ENCODE data around the gene NAA20. TPM values are rescaled to one million over a fixed set of nuclear protein-coding genes. Genes with fewer than 3 reads are reported as not detected.

The NAA20 gene
- total and polyA plus RNA-seq, 2 of the 13 experiments (the other 11 are each of a cell fraction or from before 2014, with no cell fraction given), result 81.9 to 82.8 TPM

DNA sequence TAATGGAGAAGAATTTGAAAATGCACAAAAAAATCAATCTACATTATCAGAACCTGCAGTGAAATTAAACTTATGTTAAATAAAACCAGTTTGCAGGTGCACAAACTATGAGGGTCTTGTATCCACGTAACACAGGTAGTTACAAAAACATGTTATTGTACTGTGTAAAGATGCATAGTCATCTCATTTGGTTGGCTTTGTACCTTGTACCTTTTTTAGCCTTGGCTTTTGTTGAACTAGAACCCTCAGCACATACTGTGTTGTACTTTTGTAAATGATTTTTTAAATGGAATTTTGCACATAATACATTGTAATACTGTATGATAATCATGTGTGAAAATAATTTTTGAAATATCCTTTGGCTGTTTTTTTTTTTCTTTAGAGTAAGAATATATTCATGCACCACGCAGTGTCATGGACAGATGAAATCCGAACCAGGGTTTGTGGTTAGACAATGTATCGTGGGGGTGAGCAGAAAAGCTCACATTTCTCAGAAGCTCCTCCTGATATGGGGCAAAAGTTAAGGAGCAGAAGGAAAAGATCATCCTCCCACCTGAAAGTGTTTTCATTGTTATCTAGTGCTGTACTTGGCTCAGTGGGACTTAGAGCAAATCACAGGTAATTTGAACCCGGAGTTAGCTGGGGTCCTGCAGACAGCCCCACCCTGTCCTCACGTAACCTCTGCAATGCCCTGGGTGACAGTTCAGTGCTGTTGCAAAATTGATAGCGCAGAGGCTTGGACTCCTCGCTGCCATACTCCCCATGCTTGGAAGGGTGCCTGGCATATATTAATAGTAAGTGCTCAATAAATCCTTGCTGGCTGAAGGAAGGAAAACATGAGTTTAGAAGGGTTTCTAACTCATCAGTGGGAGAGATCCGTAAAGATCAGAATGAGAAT lies 14.8 kb upstream of the NAA20 start (continued):
- TF ChIP-seq, protein P1, sequence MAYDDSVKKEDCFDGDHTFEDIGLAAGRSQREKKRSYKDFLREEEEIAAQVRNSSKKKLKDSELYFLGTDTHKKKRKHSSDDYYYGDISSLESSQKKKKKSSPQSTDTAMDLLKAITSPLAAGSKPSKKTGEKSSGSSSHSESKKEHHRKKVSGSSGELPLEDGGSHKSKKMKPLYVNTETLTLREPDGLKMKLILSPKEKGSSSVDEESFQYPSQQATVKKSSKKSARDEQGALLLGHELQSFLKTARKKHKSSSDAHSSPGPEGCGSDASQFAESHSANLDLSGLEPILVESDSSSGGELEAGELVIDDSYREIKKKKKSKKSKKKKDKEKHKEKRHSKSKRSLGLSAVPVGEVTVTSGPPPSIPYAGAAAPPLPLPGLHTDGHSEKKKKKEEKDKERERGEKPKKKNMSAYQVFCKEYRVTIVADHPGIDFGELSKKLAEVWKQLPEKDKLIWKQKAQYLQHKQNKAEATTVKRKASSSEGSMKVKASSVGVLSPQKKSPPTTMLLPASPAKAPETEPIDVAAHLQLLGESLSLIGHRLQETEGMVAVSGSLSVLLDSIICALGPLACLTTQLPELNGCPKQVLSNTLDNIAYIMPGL (CRISPR knock-in tag; IDR thresholded peaks at IDR 0.05; ENCODE audit: borderline replicate concordance in 1 of 2, low read depth in 1 of 2), result peak in 1 of 2 experiments; percentile 32; a peak in 1 of 4 replicates
- TF ChIP-seq PPARG (CRISPR knock-in tag; conservative IDR thresholded peaks at IDR 0.05), result peak; percentile 80; the same call in 1 of the 2 replicates
- TF ChIP-seq, protein P2, sequence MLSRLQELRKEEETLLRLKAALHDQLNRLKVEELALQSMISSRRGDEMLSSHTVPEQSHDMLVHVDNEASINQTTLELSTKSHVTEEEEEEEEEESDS (CRISPR knock-in tag; IDR thresholded peaks at IDR 0.05; ENCODE audit: borderline replicate concordance), result 0 out of 2 replicates have a peak, but pooled peaks have one; percentile 12
- peak; percentile 58; the same call in 1 of the 2 replicates for TF ChIP-seq ZNF441 (CRISPR knock-in tag; IDR thresholded peaks at IDR 0.05; ENCODE audit: borderline replicate concordance)
- peak; percentile 84 for TF ChIP-seq SOX5 (CRISPR knock-in tag; IDR thresholded peaks at IDR 0.05; ENCODE audit: borderline replicate concordance)
- TF ChIP-seq HMG20A (CRISPR knock-in tag; IDR thresholded peaks at IDR 0.05; ENCODE audit: borderline replicate concordance), result peak; percentile 55; the same call in 1 of the 2 replicates
- TF ChIP-seq CHD2 (IDR thresholded peaks at IDR 0.05; ENCODE audit: low read depth, low read length), result no peak
- TF ChIP-seq GTF2F1 (IDR thresholded peaks at IDR 0.05; ENCODE audit: low read length), result peak; percentile 34; the same call in 1 of the 2 replicates
- TF ChIP-seq, protein P3, sequence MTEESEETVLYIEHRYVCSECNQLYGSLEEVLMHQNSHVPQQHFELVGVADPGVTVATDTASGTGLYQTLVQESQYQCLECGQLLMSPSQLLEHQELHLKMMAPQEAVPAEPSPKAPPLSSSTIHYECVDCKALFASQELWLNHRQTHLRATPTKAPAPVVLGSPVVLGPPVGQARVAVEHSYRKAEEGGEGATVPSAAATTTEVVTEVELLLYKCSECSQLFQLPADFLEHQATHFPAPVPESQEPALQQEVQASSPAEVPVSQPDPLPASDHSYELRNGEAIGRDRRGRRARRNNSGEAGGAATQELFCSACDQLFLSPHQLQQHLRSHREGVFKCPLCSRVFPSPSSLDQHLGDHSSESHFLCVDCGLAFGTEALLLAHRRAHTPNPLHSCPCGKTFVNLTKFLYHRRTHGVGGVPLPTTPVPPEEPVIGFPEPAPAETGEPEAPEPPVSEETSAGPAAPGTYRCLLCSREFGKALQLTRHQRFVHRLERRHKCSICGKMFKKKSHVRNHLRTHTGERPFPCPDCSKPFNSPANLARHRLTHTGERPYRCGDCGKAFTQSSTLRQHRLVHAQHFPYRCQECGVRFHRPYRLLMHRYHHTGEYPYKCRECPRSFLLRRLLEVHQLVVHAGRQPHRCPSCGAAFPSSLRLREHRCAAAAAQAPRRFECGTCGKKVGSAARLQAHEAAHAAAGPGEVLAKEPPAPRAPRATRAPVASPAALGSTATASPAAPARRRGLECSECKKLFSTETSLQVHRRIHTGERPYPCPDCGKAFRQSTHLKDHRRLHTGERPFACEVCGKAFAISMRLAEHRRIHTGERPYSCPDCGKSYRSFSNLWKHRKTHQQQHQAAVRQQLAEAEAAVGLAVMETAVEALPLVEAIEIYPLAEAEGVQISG (CRISPR knock-in tag; IDR thresholded peaks at IDR 0.05), result peak; percentile 41
- 0 out of 2 replicates have a peak, but pooled peaks have one; percentile 26 for TF ChIP-seq RAD21 (CRISPR knock-in tag; IDR thresholded peaks at IDR 0.05)
- TF ChIP-seq, protein P4, sequence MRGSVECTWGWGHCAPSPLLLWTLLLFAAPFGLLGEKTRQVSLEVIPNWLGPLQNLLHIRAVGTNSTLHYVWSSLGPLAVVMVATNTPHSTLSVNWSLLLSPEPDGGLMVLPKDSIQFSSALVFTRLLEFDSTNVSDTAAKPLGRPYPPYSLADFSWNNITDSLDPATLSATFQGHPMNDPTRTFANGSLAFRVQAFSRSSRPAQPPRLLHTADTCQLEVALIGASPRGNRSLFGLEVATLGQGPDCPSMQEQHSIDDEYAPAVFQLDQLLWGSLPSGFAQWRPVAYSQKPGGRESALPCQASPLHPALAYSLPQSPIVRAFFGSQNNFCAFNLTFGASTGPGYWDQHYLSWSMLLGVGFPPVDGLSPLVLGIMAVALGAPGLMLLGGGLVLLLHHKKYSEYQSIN (CRISPR knock-in tag; IDR thresholded peaks at IDR 0.05; ENCODE audit: borderline replicate concordance), result no peak
- peak; percentile 55 for TF ChIP-seq ZBTB7B (CRISPR knock-in tag; IDR thresholded peaks at IDR 0.05)
- no peak for TF ChIP-seq SOX6 (IDR thresholded peaks at IDR 0.05)
- peak; percentile 86 for TF ChIP-seq SOX6 (CRISPR knock-in tag; IDR thresholded peaks at IDR 0.05)
- TF ChIP-seq, protein P5, sequence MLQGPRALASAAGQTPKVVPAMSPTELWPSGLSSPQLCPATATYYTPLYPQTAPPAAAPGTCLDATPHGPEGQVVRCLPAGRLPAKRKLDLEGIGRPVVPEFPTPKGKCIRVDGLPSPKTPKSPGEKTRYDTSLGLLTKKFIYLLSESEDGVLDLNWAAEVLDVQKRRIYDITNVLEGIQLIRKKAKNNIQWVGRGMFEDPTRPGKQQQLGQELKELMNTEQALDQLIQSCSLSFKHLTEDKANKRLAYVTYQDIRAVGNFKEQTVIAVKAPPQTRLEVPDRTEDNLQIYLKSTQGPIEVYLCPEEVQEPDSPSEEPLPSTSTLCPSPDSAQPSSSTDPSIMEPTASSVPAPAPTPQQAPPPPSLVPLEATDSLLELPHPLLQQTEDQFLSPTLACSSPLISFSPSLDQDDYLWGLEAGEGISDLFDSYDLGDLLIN (CRISPR knock-in tag; IDR thresholded peaks at IDR 0.05; ENCODE audit: borderline replicate concordance), result no peak
- TF ChIP-seq MBNL3 (CRISPR knock-in tag; conservative IDR thresholded peaks at IDR 0.05), result no peak
- TF ChIP-seq ATF7-NPFF (CRISPR knock-in tag; IDR thresholded peaks at IDR 0.05; ENCODE audit: low read depth), result 0 out of 2 replicates have a peak, but pooled peaks have one; percentile 35
